Measurements from ENCODE around the gene DMD. TPM values are rescaled to one million over a fixed set of nuclear protein-coding genes. Genes with fewer than 3 reads are reported as not detected.

DMD gene
- total and polyA plus RNA-seq, 2 of the 13 experiments (the other 11 are each of a cell fraction or from before 2014, with no cell fraction given): 17.6 to 25.9 TPM

- no peak for TF ChIP-seq ZNF710 (CRISPR knock-in tag; IDR thresholded peaks at IDR 0.05; ENCODE audit: borderline replicate concordance)
- no peak for TF ChIP-seq PCBP2 (optimal IDR thresholded peaks at IDR 0.05; ENCODE audit: low read depth, low read length, poor library complexity, severe bottlenecking)
- no peak for TF ChIP-seq TEAD2 (CRISPR knock-in tag; IDR thresholded peaks at IDR 0.05)
- TF ChIP-seq ZSCAN9 (CRISPR knock-in tag; IDR thresholded peaks at IDR 0.05; ENCODE audit: borderline replicate concordance): no peak
- no peak for TF ChIP-seq ZNF747 (CRISPR knock-in tag; IDR thresholded peaks at IDR 0.05; ENCODE audit: borderline replicate concordance)
These were observed 763.7 kb downstream of the DMD start (continued) for GRCh38 chrX:32447640-32448039.

GRCh38 chrX:32443841-32444240 is 767.5 kb downstream of the DMD start:
- Histone ChIP-seq H3K79me2 (ENCODE audit: insufficient read depth, low read length) (no peaks in the 10 kb centered on the region), H3K9ac (ENCODE audit: insufficient read depth, low read depth, low read length) (no peak overlapping the region), H3K27ac (ENCODE audit: extremely low read length, insufficient read depth, low read length) (no peak overlapping the region), H2AFZ (ENCODE audit: low read length) (no peak overlapping the region), H3K4me2 (ENCODE audit: low read depth, low read length) (no peak overlapping the region), H3K4me3 (replicated peaks in 1 of 3; ENCODE audit: insufficient read depth in 1 of 3, low read depth in 2 of 3, low read length in 3 of 3) (no peak overlapping the region), H3K27me3 (ENCODE audit: control insufficient read depth in 1 of 2, insufficient read depth in 2 of 2, low read length in 2 of 2) (no peaks in the 10 kb centered on the region), H3K9me3 (ENCODE audit: low read length) (no peaks in the 10 kb centered on the region), H3K36me3 (replicated peaks in 1 of 2; ENCODE audit: control insufficient read depth in 1 of 2, insufficient read depth in 2 of 2, low read length in 2 of 2) (no peaks in the 10 kb centered on the region), H4K20me1 (ENCODE audit: insufficient read depth, low read length) (no peaks in the 10 kb centered on the region), H3K4me1 (ENCODE audit: insufficient read depth, low read length) (no peaks in the 10 kb centered on the region)
- intact Hi-C loops (cut with micrococcal nuclease; ENCODE audit: unreplicated experiment): no loop called here
- in situ Hi-C loops (cut with HindIII; ENCODE audit: extremely low pct_ligation_motif_present, low pct_unique_long_range_greater_than_20kb): no loop called here
- FAIRE-seq (no peak), DNase-seq (ENCODE audit: low spot score) (no peak), ATAC-seq (no peak)
- no TSS peak for BruUV-seq (replicated peaks)
- ChIA-PET CTCF (ENCODE audit: low intra/inter-chr PET ratio, low total read pairs) (no interaction called here), POLR2A (no interaction called here)
- 35% methylated on average over 2 of the region's 2 CpGs for WGBS (ENCODE audit: low lambda C conversion rate)
- TF ChIP-seq, protein P1, sequence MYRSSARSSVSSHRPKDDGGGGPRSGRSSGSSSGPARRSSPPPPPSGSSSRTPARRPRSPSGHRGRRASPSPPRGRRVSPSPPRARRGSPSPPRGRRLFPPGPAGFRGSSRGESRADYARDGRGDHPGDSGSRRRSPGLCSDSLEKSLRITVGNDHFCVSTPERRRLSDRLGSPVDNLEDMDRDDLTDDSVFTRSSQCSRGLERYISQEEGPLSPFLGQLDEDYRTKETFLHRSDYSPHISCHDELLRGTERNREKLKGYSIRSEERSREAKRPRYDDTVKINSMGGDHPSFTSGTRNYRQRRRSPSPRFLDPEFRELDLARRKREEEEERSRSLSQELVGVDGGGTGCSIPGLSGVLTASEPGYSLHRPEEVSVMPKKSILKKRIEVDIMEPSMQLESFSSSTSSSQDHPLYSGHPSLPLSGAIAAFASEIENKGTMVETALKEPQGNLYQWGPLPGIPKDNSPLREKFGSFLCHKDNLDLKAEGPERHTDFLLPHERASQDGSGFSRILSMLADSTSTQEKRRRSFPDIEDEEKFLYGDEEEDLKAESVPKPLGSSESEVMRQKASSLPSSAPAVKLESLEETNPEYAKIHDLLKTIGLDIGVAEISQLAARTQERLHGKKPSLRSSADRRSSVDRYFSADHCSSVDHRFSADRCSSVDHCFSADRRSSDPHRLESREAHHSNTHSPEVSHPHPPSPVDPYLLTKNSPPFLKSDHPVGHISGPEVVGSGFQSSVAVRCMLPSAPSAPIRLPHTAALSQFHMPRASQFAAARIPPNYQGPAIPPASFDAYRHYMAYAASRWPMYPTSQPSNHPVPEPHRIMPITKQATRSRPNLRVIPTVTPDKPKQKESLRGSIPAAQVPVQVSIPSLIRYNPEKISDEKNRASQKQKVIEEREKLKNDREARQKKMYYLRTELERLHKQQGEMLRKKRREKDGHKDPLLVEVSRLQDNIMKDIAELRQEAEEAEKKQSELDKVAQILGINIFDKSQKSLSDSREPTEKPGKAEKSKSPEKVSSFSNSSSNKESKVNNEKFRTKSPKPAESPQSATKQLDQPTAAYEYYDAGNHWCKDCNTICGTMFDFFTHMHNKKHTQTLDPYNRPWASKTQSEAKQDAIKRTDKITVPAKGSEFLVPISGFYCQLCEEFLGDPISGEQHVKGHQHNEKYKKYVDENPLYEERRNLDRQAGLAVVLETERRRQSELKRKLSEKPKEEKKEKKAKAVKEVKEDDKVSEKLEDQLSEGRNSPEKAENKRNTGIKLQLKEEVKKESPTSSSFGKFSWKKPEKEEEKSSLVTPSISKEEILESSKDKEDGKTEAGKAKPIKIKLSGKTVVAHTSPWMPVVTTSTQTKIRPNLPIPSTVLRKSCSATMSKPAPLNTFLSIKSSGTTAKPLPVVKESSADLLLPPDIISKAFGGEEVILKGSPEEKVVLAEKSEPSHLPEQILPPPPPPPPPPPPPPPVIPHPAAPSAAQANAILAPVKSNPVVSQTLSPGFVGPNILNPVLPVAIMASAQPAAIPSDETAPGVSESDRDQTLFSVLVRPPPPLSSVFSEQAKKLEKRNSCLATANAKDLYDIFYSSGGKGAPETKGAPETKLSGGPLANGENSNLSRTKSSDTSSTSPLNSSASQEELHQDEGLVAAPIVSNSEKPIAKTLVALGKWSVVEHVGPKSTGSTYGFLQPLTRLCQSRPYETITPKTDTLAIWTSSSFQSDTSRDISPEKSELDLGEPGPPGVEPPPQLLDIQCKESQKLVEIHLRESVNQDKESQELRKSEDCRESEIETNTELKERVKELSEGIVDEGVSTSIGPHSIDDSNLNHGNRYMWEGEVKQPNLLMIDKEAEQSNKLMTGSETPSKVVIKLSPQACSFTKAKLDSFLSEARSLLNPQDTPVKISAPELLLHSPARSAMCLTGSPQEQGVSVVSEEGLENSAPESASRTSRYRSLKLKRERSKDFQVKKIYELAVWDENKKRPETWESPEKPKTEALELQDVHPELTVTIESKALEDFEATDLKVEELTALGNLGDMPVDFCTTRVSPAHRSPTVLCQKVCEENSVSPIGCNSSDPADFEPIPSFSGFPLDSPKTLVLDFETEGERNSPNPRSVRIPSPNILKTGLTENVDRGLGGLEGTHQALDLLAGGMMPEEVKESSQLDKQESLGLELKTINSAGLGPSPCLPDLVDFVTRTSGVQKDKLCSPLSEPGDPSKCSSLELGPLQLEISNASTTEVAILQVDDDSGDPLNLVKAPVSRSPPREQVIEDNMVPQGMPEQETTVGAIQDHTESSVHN (CRISPR knock-in tag; IDR thresholded peaks at IDR 0.05): no peak

All from HepG2 (cell line).